Activated CD4-positive, CD25-positive, alpha-beta regulatory T cell treated with anti-CD3 and anti-CD28 coated beads, Interleukin-2, amount 50 U/mL, for 24 hours (primary cell): ENCODE measurements around the gene LNP1.
"Not testable (repeated sequence)": the region's sequence is repeated elsewhere in the genome, so short reads cannot be mapped to it uniquely, and the experiment has no call there.

Experiments
- ATAC-seq, 2 donors: fragments of 150-1000 bp; cut with Tn5 transposase; one replicate each; pipeline ENCODE4 v1.10.0; 2021; ENCODE audit warnings: mild to moderate bottlenecking in 1 of 2, moderate library complexity in 1 of 2

Gene LNP1, protein sequence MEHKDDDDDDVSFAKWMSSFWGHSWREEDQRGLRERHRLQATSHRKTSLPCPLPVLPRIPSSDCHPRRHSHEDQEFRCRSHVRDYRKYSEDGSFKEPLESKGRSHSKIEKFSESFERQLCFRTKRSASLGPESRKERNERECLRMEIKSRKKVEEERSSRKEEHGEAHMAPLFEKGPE

DNA sequence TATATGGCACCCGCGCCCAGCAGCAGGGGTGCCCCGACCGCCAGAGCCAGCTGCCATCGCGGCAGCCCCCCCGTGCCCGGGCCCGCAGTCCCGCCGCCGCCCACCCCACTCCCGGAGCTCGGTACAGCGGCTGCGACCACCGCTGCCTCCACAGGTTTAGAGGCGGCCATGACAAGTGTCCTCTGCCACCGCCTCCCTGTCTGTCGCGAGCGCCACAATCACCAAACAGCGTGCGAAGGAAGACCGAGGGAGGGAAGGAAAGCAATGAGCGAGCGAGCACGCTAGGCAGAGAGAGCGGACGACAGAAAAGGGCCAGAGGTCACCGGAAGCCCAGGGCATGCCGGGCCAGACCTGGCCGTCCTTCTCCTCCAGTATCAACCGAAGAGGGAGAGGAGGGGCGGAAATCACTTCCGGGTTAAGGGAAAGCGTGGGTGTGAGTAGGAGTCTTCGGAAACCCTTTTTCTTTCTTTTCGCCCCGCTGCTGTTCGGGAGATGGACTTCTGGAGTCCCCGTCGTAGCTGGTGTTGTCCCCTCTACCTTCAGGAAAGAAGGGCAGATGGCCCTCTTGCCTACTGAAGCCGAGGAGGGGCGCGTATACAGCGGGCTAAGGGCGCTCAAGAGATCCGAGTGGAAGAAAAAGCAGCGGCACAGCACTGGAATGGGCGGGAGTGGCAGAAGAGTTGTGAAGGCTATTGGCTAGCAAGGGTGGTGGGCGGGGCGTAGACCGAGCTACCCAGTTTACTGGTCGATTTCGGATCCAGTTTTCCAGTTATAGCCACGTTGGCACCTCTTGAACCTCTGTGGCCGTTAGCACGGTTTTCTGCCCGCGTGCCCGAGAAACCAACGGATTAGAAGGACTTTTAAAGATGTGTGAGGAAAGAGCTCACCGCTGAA lies at the start of gene LNP1, which contains the start of gene TOMM70:
Gene LNP1 (plus strand): TSS at position 760 of the 894 bp plus-strand sequence. CDS start 28,191 bp downstream, outside the sequence.
Gene TOMM70 (minus strand): TSS at position 310 of the 894 bp plus-strand sequence. CDS start 140 bp downstream, at position 170.
- ATAC-seq, result peak; percentile 92 to 94

DNA sequence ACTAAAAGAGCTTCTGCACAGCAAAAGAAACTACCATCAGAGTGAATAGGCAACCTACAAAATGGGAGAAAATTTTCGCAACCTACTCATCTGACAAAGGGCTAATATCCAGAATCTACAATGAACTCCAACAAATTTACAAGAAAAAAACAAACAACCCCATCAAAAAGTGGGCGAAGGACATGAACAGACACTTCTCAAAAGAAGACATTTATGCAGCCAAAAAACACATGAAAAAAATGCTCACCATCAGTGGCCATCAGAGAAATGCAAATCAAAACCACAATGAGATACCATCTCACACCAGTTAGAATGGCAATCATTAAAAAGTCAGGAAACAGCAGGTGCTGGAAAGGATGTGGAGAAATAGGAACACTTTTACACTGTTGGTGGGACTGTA lies 49.6 kb upstream of the LNP1 start:
- ATAC-seq, result not testable (repeated sequence)

DNA sequence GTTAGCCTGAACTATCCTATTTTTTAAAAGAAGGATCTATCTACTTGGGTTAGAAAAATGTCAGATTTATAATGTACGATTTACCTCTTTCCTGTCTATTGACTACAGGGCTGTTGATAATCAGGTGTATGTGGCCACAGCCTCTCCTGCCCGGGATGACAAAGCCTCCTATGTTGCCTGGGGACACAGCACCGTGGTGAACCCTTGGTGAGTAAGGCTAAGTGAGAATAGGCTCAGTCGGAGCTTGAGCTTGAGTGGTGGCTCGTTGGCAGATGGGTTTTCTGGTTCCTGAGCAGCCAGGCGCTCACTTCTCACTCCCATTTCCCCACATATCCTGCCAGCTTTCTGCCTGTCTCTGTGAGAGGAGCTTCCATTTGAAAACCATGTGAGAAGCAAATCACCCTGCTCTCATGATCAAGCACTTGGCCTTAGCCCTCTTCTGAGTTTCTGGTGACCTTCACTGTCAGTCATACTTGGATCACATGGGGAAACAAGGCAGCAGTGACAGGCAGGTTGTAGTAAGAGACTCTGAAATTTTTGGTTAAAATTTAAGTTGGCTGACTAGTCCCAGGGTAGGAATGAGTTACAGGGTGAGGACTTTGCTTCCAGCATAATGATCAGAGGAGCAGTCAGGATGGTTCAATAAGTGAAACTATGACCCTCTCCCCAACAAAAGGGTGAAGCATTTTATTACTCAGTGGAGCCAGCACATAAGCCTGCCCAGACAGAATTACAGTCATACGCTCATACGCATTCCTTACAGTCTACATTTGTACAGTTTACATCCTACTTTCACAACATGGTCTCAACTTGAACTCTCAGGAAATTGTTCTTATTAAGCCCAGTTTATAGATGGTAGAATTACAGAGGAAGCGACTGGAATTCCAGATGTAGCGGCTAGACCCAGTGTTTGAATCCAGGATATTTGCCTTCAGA lies 48.8 kb upstream of the LNP1 start:
- no peak for ATAC-seq

DNA sequence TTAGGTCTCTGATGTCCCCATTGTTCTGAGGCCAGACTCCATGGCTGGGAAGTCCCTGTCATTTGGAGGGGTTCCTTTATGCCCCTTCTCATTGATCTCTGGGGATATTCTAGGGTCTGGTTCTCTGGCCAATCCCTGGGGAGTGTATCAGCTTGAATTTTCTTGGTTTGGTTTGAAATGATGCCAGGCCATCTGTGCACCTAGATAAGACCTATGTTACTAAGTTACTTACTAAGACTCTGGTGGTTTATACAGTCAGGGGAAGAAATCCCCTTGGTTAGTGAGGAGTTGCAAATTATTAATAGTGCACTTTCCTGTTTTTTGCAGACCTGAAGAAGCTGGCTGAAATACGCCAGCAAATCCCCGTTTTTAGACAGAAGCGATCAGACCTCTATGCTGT lies 46.5 kb upstream of the LNP1 start:
- ATAC-seq, result no peak

DNA sequence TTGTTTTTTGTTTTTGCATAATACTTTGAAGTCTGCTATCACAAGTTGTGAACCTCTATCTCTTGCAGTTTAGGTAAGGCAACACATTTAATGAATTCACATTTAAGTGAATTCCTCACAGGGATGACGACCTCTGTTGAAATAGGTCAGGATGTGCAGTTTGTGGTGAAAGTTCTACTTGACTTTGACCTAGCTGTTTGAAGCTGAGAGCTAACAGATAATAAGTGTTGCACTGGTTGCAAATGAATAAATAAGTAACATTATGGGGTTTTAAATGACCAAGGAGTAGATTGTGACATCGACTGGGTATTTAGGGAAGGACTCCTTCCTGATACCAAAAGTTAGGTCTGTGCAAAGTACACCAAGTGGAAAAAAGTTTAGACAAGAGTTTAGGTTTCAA lies 42.9 kb upstream of the LNP1 start:
- no peak for ATAC-seq

DNA sequence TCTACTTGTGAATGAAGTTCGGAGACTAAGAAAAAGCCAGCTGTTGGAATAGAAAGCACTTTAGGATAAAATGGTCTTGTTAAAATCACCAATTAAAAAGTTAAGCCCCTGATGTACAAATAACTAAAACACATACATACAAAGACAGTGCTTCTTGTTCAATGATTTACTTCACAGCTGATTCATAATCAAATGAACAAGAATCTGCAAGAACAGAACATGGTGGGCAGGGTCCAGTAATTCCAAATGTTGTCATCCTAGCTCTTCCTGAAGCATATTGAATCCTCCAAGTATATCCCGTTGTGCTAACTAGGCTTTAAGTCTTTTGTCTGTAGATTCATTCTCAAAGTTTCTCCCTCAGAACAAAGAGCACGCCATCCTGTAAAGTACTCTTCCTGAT lies 42.3 kb upstream of the LNP1 start:
- no peak for ATAC-seq

DNA sequence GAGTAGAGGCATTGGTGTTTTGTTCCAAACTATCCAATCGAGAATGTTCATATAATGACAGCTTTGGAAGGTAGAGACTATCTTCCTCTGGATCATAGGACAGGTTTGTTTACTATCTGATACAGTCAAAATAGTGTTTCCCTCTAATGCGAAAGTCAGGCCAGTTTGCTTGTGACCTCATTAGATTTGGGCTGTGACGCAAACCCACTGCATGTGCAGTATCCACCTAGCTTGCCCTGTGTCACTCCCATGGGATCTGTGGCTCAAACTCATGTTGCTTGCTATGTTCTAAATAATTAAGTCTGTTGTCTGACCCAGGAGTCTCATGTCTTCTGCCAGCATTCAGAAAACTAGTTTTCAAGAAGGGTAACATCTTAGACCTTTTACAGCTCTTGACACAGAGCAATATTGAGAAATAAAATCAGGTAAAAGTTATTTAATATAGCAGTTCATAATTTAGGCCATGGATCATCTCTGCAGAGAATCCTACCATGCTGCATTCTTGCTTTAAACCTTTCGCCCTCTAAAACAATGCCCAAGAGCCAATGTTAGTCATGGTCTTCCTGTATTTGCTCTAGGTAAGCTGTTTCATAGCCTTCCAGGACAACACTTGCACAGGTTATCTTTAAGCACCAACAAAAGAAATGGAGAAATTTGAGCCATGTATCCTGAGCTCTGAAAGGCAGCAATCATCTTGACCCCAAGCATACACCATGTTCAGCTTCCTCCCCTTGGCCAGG lies 40.4 kb upstream of the LNP1 start:
- no peak for ATAC-seq

DNA sequence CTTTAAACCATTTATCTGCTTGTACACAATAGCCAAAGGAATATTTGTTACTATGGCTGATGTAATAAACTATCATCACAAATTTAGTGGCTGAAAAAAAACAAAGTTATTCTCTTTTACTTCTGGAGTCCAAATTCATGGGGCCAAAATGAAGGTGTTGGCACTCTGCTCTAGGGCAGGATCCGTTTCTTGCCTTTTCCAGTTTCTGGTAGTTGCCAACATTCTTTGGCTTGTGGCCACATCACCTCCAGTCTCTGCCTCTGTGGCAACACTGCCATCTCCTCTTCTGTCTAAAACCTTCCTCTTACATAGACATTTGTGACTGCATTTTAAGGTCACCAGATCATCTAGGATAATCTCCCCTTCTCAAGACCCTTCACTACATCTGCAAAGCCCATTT lies 39.4 kb upstream of the LNP1 start:
- no peak for ATAC-seq

DNA sequence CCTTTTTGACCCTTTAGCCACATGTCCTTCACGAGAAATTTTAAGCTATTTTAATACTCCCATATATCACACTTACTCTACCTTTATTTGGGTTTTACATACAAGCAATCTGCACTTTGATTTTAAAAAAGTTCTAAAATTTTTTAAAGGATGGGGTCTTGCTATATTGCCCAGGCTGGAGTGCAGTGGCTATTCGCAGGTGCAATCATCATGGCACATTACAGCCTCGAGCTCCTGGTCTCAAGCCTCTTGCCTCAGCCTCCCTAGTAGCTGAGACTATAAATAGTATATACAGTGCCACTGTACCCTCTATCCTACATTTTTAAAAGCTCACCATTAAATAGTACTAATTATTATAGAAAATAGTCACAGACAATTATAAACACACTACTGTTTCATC lies 36.9 kb upstream of the LNP1 start:
- ATAC-seq, result no peak

DNA sequence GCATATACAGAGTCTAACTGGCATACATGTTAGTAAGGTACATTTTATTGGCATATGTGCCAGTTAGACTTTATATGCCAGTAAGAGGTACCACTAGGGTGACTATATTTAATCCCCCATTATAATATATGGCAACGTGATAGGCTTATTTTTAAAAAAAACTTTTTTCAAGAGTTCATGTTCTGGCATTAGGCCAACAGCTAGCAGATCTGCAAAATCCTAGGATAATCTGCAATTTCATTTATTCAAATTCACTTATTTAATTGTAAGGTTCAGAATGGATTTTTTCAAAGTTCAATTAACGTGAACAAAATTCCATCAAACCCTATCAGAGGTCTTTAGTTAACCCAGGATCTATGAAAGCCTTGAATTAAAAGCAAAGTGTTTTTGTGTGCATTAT lies 34.9 kb upstream of the LNP1 start:
- no peak for ATAC-seq

DNA sequence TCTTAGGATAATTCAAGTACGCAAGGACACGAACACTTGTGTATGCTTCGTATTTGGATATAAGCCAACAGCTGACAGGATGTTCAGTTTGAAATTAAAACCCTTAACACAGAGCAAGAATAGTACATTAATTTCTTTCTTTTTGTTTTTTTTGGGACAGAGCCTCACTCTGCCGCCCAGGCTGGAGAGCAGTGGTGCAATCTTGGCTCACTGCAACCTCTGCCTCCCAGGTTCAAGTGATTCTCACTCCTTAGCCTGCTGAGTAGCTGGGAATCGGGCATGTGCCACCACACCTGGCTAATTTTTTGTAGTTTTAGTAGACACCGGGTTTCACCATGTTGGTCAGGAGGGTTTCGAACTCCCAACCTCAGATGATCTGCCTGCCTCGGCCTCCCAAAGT lies 32.9 kb upstream of the LNP1 start:
- no peak for ATAC-seq

DNA sequence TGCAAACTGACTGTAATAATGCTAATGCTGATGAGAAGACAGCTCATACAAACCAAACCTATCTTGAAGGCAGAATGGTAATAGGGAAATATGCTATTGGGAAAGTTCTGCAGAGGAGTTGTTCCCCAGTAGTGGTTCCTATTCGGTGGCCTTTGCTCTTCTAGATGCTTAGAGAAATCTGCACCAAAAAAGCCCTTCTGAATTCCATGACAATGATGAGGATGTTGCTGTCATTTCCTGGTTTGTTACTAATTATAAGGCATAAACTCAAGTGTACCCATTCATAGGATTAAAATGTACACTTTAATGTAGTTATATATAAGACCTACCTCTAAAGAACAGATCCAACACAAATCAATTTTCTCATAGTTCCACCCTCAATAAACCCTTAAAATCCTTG lies 30.6 kb upstream of the LNP1 start:
- no peak for ATAC-seq

DNA sequence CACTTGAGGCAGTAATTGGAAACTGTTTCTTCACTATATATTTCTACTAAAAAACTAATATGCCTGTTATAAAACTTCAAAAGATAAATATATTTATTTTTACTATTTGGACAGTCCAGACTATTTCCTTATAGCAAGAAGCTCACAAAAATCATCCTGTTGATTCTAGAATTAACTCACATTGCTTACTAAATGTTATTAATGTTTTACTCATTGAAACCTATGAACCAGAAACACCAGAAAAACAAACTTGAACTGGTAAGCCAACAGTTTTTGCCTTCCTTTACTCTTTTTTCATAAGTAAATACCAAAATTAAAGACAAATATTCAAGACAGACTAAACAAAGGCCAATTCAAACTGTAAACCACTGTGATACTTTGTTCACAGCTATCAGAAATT lies 26.8 kb upstream of the LNP1 start:
- no peak for ATAC-seq

DNA sequence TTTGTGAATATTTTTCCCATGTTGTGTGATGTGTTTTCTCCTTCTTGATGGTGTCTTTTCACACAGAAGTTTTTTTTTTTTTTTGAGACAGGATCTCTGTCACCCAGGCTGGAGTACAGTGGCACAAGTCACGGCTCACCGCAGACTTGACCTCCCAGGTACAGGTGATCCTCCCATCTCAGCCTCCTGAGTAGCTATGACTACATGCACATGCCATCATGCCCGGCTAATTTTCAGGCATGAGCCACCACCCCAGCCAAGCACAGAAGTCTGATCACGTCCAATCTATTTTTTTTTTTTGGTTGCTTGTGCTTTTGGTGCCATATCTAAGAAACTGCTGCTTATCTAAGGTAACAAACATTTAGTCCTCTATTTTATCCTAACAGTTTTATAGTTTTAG lies 25.0 kb upstream of the LNP1 start:
- ATAC-seq, result no peak

DNA sequence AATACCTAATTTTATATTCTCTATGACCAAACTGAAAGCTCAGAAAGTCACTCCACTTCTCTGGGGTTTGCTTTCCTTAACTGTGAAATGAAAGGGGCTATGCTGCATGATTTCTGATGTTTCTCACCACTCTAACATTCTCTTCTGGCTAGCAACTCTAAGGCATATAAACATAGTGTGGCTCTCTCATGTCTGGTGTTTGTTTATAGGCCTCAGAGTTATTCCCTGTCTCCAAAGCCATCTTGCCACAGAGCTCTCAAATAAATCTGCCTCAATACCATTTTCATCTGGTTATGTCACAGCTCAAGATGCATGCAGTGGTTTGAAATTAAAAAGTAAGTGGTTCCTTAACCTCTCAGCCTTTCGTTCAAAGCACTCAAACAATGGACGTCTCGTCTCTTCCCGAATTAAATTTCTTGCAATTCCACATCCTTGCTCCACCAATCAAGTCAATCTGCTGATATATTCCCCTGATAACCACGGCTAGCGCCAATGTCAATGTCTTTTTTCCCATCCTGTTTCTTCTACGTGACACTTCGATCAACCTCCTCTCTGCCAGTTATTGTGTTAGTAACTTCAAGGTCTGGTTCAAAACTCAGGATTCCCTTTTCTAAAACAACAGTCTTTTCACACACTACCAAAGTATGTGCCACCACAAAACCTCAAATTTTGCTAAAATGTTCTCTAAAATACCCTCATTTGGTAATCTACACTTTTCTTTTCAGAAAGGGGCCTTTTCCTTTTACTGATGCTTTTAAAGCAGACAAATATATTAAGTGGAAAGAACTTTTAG lies 16.4 kb upstream of the LNP1 start:
- no peak for ATAC-seq

DNA sequence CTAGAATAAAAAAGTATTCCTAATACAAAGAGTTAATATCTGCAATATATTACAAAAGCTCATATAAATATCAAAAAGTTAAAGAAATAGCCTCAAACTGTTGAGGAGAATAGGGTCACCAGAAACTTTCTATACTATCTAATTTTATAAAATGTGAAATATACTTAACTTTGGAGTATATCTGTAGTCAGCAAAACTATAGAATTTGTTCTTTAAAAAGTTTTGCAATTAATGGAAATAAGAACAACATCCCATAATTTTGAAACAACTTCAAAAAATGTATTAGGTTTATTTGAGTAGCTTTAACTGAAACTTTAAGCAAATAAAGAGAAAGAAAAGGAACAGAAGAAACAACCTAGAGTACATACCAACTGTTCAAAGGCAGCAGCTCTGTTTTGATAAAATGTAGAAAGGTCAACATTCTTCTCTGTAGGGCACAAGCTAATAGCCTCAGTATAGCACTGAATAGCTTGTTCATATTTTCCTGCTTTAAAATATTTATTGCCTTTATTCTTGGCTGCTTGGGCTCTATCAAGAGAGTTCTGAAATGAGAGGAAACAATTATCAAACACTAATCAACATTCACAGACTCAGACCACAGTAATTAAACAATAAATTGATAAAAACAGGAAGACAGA lies 14.8 kb upstream of the LNP1 start:
- no peak for ATAC-seq

DNA sequence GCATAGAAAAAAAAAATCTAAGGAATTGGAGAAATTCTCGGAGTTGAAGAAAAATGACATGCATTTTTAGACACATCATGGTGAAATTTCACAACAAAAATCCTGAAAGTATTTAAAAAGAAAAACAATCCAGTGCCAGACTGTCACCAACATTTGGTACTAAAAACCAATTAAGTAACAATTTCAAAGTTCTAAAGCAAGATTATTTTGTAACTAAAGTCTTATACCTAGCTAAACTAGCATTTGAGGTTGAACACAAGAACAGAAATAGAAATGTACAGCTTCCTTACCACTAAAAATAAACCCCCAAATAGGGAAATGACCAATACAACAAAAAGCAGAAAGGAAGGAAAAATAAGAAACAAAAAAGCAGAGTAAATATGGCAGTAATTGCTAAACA lies 12.3 kb upstream of the LNP1 start:
- no peak for ATAC-seq

DNA sequence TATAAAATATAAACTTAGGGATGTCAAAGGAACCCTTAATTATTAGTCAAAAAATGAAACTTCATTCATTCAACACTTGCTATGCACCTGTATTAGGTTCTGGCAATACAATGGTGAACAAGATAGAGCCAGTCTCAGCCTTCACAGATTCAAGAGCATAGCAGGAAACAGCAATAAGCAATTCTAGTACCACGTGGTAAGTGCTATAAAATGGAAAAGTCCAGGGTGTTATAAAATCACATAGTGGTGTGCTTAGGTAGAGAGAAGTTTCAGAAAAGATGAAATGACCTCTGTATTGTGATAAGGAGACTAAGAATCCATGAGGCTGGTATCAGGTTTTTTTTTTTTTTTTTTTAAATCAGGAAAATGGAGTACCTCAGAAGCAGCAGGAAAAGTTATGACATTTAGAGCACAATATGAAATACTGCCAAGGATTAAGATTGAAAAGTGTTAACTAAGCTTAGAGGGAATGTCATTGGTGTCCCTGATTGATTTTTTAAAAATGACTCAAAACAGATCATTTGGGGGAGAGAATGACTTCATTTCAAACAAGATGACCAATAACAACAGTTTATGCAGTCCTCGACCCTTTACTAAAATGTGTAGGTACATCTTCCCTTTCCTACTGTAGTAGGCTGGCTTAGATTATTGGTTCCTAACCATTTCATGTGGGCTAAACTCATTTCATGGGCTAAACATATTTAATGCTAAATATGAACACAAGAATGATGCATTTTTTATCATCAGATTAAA lies 5.5 kb upstream of the LNP1 start:
- no peak for ATAC-seq

DNA sequence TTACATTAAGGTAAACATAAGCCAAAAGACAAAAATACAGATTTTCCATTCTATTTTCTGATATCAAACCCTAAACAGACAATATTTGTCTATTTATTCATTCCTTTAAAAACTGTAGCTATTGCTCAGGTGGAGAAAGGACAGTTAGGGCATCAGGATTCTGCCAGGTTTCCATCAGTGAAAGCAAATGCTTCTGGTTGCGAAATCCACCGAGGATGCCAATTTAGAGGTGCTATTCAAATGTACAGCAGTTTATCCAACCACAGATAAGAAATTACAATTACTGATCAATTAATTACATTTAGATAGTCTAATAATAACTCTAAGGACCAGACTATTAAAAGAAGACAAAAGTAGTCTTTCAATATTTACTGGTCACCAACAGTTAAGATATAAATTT lies 4.4 kb upstream of the LNP1 start:
- no peak for ATAC-seq

DNA sequence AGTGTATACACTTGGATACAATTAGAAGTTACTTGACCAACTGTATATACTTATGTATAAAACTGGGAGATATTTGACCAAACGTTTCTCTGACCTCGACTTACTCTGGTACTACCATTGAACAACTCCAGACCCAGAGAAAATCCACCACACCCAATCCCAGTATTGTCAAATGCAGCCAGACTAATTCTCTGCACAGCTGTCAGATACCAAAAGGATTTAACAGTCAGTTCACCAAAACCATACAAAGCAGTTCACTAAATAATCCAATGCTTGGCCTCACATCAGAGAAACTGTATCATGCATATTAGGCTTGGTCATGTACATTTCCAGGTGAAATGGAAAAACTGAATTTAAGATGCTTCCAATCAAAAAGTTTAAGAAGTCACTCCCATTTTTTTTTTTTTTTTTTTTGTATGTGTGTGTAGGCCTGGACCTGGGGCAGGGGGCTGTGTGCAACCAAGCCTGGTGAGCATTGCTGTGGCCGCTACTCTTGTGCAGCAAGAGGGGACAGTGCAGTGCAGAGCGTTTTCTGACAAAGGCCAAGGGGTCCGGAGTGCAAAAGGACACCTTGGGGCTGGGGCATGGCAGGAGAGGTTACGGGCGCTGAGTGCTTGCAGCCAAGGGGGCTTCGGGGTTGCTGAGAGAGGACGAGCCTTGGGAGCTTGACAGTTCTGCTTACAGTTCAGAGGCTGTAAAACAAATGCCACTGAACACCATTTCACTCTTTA lies 1.8 kb upstream of the LNP1 start:
- ATAC-seq, result no peak
